Keratinocyte (primary cell): Measurements from ENCODE around the gene SLC25A25. TPM values are rescaled to one million over a fixed set of nuclear protein-coding genes. Genes with fewer than 3 reads are reported as not detected.

Source experiments
- DNase-seq: peaks from one replicate; pipeline ENCODE4 v3.0.0-alpha.2; 2011; ENCODE audit warnings: low read depth, missing footprints, low spot score
- FAIRE-seq: peaks from 2 replicates; lab custom pipeline; 2011; peaks lifted over from hg19 to GRCh38; lab: Jason Lieb, UNC
- H2AFZ ChIP-seq: 2 replicates; pipeline ENCODE4 v1.6.0; 2012; ENCODE audit warnings: low read length, control low read depth, inconsistent platforms; ENCODE audit not compliant: control insufficient read depth
- H3K27ac ChIP-seq: 2 replicates; pipeline ENCODE4 v1.5.1; 2011; ENCODE audit warnings: low read length; ENCODE audit not compliant: control insufficient read depth, insufficient read depth
- H3K27me3 ChIP-seq: 3 replicates; pipeline ENCODE4 v1.6.0; 2011; ENCODE audit warnings: low read length; ENCODE audit not compliant: control insufficient read depth, insufficient read depth; ENCODE audit errors: extremely low read depth
- H3K36me3 ChIP-seq, 2 experiments: 2 replicates in 1 of 2; 3 replicates in 1 of 2; pipeline ENCODE4 v1.5.1; 2011; ENCODE audit warnings: low read length in 2 of 2, mild to moderate bottlenecking in 1 of 2; ENCODE audit not compliant: control insufficient read depth in 2 of 2, insufficient read depth in 2 of 2; ENCODE audit errors: extremely low read depth in 1 of 2
- H3K4me1 ChIP-seq: 3 replicates; pipeline ENCODE4 v1.5.1; 2011; ENCODE audit warnings: low read length; ENCODE audit not compliant: control insufficient read depth, insufficient read depth; ENCODE audit errors: extremely low read depth
- H3K4me2 ChIP-seq: 3 replicates; pipeline ENCODE4 v1.6.0; 2011; ENCODE audit warnings: low read depth, low read length; ENCODE audit not compliant: control insufficient read depth, insufficient read depth; ENCODE audit errors: extremely low read depth
- H3K4me3 ChIP-seq, 3 experiments: fragments of 200-600 bp in 1 of 3; sonication (generic) in 1 of 3; 2 replicates in 2 of 3; 3 replicates in 1 of 3; pipeline ENCODE4 v1.5.1; 2011 to 2016; ENCODE audit warnings: low read length in 3 of 3, mild to moderate bottlenecking in 3 of 3, control low read depth in 2 of 3, inconsistent platforms in 1 of 3, low read depth in 1 of 3, mixed read lengths in 1 of 3, mixed run types in 1 of 3, moderate library complexity in 1 of 3; ENCODE audit not compliant: control insufficient read depth in 2 of 3, insufficient read depth in 2 of 3; ENCODE audit errors: extremely low read depth in 1 of 3
- H3K79me2 ChIP-seq: 2 replicates; pipeline ENCODE4 v1.6.0; 2012; ENCODE audit warnings: low read length; ENCODE audit not compliant: control insufficient read depth, insufficient read depth
- H3K9ac ChIP-seq: 3 replicates; pipeline ENCODE4 v1.6.0; 2011; ENCODE audit warnings: low read length; ENCODE audit not compliant: control insufficient read depth, insufficient read depth; ENCODE audit errors: extremely low read depth
- H3K9me1 ChIP-seq: 3 replicates; pipeline ENCODE4 v1.6.0; 2011; ENCODE audit warnings: low read length; ENCODE audit not compliant: control insufficient read depth, insufficient read depth; ENCODE audit errors: extremely low read depth
- H3K9me3 ChIP-seq: 2 replicates; pipeline ENCODE4 v1.5.1; 2012; ENCODE audit warnings: low read depth, low read length; ENCODE audit not compliant: control insufficient read depth
- H4K20me1 ChIP-seq: 3 replicates; pipeline ENCODE4 v1.6.0; 2011; ENCODE audit warnings: low read length; ENCODE audit not compliant: control insufficient read depth, insufficient read depth; ENCODE audit errors: extremely low read depth
- CTCF ChIP-seq, 3 experiments: IDR thresholded peaks in 1 of 3; conservative IDR thresholded peaks in 1 of 3; optimal IDR thresholded peaks in 1 of 3; 2 replicates in 2 of 3; 3 replicates in 1 of 3; pipeline versions ENCODE3 to v1.5.1; 2011; ENCODE audit warnings: low read length in 3 of 3, mild to moderate bottlenecking in 3 of 3, moderate library complexity in 2 of 3, control low read depth in 1 of 3, inconsistent platforms in 1 of 3; ENCODE audit not compliant: insufficient read depth in 2 of 3; ENCODE audit errors: extremely low read depth in 1 of 3
- EZH2 ChIP-seq: IDR thresholded peaks from one replicate; pipeline ENCODE4 v1.6.1; 2012; ENCODE audit warnings: inconsistent platforms, mild to moderate bottlenecking, low read length, moderate library complexity
- dilution Hi-C: fragments of 300-500 bp; cut with MboI; formaldehyde crosslinking; loops from one replicate; pipeline ENCODE4 v1.7.0; 2020; ENCODE audit warnings: low sequenced_read_pairs; ENCODE audit not compliant: extremely low pct_ligation_motif_present
- polyA plus RNA-seq, 5 experiments: library from polyadenylated mRNA; depleted of rRNA in 3 of 5; stranded (reverse) in 3 of 5; stranded (forward) in 1 of 5; unstranded in 1 of 5; fragments of >200 nt; gene quantifications; 1 replicate in 1 of 5; 2 replicates in 3 of 5; 3 replicates in 1 of 5; pipeline versions ENCODE4 v1.2.1 to v1.2.3, GENCODE V29; 2011 to 2012; ENCODE audit warnings: missing spikeins in 2 of 5, low read depth in 1 of 5, low replicate concordance in 1 of 5

Gene SLC25A25
- polyA plus RNA-seq, 1 donor (not counting 4 experiments of a cell fraction or from before 2014, with no cell fraction given), result 6.5 TPM

DNA sequence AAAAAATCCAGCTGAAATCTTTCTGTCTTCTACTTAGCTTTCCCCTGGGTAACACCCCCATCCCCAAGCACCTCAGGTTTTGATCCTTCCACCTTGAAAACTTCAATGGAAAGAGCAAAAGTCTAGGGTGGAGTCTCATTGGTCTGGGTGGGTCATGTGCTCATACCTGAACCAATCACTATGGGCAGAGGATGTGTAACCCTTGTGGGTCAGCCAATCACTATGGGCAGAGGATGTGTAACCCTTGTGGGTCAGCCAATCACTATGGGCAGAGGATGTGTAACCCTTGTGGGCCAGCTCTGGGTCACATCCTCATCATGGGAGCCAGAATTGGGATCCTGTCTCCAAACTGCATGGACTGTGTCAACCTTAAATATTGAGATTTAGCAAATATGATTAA is 19.4 kb upstream of the SLC25A25 start:
- DNase-seq (no peak), FAIRE-seq (no peak)
- Histone ChIP-seq H3K9me3 (no peaks in the 10 kb centered on the region), H3K9ac (no peak overlapping the region), H3K27ac (no peak overlapping the region), H3K36me3 (no peaks in the 10 kb centered on the region), H3K9me1 (no peaks in the 10 kb centered on the region), H3K27me3 (no peaks in the 10 kb centered on the region), H3K79me2 (no peaks in the 10 kb centered on the region), H4K20me1 (no peaks in the 10 kb centered on the region), H2AFZ (no peak overlapping the region), H3K4me1 (peaks cover 23% of the 10 kb centered on the region), H3K4me3 (no peak overlapping the region), H3K4me2 (no peak overlapping the region)
- dilution Hi-C loops, result no loop called here
- TF ChIP-seq EZH2 (no peak), CTCF (optimal IDR thresholded peaks at IDR 0.05 in 1 of 3, IDR thresholded peaks at IDR 0.05 in 1 of 3, conservative IDR thresholded peaks at IDR 0.05 in 1 of 3; ENCODE audit: extremely low read depth in 1 of 3, insufficient read depth in 2 of 3, low read length in 3 of 3) (no peak)

GRCh38 chr9:128049843-128050242 is 18.2 kb upstream of the SLC25A25 start:
- no peaks in the 10 kb centered on the region for H3K27me3 ChIP-seq
- H3K79me2 ChIP-seq, result no peaks in the 10 kb centered on the region
- DNase-seq, result no peak
- H3K9ac ChIP-seq, result no peak overlapping the region
- no peaks in the 10 kb centered on the region for H3K9me1 ChIP-seq
- no peak for FAIRE-seq
- H3K4me3 ChIP-seq, result no peak overlapping the region
- H3K4me1 ChIP-seq, result peaks cover 23% of the 10 kb centered on the region
- no peak overlapping the region for H3K4me2 ChIP-seq
- dilution Hi-C loops, result loop anchor here (25.0 kb wide), 1 partner anchor 113 kb away; the partner anchor contains the start of genes DPM2 and PIP5KL1
- H2AFZ ChIP-seq, result no peak overlapping the region
- no peak for TF ChIP-seq CTCF (optimal IDR thresholded peaks at IDR 0.05 in 1 of 3, IDR thresholded peaks at IDR 0.05 in 1 of 3, conservative IDR thresholded peaks at IDR 0.05 in 1 of 3; ENCODE audit: extremely low read depth in 1 of 3, insufficient read depth in 2 of 3, low read length in 3 of 3)
- TF ChIP-seq EZH2, result no peak
- no peak overlapping the region for H3K27ac ChIP-seq
- H4K20me1 ChIP-seq, result no peaks in the 10 kb centered on the region
- H3K9me3 ChIP-seq, result no peaks in the 10 kb centered on the region
- no peaks in the 10 kb centered on the region for H3K36me3 ChIP-seq
